Stimulated activated CD4-positive, alpha-beta T cell treated with anti-CD3 and anti-CD28 coated beads, Interleukin-1b, Interleukin-23, amount 100 ng/mL, for 48 hours (primary cell): ENCODE measurements around the gene CLTA.
"Not testable (repeated sequence)": the region's sequence is repeated elsewhere in the genome, so short reads cannot be mapped to it uniquely, and the experiment has no call there.

ENCODE experiments used
- DNase-seq: peaks from one replicate; pipeline ENCODE4 v3.0.0-alpha.2; 2020

CLTA gene

DNA sequence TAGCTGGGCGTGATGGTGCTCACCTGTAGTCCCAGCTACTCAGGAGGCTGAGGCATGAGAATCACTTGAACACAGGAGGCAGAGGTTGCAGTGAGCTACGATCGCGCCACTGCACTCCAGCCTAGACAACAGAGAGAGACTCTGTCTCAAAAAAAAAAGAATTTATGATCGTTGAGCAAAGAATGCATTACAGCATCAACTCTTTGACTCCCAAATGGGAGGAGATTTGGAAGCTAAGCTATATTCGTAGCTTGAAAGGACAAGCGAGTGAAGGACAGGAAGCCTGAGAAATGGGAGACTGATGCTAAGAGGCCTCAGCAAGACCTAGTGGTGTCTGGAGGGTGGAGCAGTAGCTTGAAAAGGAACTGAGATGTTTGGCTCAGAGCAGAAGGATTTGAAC, 31.8 kb upstream of the CLTA start:
- no peak for DNase-seq

DNA sequence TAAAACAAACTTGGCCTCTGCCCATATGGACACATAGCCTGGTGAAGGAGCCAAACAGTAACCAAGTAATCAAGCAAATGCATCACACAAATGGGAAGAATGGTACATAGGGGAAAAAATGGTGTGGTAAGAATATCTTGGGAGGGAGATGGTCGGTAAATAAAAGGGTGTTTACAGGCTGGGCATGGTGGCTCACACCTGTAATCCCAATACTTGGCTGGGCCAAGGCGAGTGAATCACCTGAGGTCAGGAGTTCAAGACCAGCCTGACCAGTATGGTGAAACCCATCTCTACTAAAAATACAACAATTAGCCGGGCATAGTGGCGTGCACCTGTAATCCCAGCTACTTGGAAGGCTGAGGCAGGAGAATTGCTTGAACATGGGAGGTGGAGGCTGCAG, 31.2 kb upstream of the CLTA start:
- DNase-seq, result not testable (repeated sequence)

DNA sequence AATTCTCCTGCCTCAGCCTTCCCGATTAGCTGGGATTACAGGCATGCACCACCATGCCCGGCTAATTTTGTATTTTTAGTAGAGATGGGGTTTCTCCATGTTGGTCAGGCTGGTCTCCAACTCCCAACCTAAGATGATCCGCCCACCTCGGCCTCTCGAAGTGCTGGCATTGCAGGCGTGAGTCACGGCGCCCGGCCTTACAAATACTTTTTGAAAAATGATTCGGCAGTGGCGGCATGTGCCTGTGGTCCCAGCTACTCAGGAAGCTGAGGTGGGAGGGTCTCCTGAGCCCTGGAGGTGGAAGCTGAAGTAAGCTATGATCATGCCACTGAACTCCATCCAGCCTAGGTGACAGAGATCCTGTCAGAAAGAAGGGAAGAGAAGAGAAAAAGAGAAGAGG, 30.6 kb upstream of the CLTA start:
- DNase-seq, result not testable (repeated sequence)

DNA sequence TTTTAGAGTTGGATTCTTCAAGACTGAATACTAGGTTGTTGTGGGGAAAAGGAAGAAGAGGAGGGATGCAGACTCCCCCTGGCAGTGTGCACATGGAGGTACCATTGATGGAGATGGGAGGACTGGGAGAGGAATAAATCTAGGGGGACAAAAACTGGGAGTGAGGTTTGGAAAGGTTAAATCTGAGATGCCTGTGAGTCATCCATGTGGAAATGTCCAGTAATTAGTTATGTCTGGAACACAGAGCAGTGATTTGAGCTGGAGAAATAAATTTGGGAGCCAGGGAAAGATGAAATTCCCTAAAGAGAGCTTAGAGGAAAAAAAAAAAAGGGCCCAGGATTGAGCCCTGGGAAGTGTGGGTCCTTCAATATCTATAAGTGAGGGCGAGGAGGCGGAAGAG, 29.5 kb upstream of the CLTA start:
- no peak for DNase-seq

DNA sequence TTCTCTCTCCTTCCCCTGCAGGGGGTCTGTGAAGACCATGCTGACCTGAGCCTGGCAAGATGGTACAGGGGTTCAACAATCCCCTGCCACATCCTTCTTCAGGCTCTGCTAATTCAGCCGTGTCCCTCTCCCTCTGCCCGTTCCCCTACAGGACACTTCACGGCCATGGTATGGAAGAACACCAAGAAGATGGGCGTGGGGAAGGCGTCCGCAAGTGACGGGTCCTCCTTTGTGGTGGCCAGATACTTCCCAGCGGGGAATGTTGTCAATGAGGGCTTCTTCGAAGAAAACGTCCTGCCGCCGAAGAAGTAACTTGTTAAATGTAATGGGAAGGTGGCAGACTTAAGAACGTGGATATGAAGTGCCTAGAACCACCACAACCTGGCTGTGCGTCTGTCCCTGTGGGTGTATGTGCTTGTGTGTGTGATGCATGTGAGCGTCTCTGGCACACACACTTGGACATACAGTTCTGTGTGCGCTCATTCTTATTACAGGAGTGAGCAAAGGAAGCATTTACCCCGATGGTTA, 28.4 kb upstream of the CLTA start:
- no peak for DNase-seq

DNA sequence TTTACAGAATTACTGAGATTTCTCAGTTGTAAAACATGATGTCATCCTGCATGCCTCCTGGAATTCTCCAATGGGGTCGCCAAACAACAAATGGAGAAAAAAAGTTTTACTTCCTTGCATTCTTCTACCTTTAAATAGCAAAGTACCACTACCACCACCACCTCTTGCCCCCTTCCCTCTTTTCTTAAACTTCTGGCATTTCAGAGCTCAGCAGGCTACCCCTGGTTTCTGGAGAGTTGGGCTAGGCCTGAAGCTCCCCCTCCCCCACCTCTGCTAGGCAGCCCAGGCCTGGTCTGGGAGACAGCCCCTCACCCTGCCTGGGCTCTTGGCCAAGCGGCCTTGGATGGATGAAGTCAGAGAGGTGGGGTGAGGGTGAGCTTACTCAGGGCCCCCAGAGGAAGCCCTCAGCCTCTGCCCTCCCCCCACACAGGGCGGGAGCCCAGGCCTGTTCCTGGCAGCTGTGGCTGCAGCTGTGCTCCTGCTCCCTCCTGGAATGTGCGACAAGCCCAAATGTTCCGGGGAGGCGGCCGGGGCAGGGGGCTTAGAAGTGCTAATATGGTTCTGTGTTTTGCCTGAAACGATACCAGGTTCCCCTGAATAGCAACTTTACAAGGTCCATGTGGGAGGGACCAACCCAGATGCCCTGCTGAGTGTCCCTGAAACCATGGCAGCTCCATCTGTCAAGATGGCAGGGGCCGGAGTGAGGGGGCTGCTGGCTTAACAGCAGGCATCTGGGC, 27.5 kb upstream of the CLTA start:
- no peak for DNase-seq

DNA sequence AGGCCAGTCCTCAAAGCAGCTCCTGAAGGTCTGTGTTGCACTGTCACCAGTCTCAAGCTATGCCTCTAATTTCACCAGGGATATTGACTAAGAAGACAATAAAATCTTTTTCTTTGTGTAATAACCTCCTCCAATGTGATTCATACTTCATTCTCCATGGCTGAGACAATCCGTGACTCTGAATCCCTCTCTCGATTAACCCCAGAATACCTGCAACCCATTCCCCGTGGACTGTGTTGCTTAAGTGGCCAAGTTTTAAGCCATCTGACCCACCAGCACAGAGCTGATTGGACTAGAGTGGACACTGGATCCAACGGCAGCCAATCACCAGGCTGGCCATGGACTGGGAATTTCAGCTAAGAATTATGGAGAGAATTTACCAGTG, 26.9 kb upstream of the CLTA start:
- DNase-seq, result no peak

DNA sequence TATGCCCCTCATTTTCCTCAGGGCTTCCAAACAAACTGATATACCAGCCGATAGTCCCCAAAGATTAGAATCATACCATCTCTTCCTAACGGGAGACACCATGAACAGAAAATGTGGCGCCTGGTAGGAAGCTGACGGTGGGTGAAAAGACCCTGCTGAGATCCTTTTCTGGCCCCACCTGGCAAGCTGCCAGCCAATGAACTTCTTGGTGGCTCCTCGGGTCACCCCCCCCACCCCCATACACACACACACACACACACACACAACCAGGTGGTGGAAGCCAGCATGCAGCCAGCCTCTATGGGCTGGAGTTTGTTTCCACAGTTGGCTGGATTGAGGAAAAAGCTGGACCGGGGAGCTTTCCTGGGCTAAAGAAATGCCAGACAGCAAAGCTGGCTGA, 26.3 kb upstream of the CLTA start:
- no peak for DNase-seq

DNA sequence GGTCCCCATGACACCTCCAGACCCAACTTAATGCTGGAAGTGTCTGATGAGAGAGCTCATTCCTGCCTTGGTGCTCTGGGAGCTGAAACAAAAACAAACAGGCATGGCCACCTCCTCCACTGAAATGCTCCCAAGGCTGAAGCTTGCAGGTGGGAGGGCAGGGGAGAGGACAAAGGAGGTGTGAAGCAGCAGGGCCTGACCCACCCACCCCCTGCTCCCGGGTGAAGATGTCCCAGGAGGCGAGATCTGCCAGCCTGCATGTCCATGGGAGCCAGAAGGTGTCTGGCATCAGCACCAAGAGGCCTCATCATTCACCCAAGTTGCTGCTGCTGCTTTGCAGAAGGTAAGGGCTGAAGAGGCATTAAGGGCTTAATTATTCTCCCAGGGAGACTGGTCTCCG, 25.7 kb upstream of the CLTA start:
- DNase-seq, result no peak

DNA sequence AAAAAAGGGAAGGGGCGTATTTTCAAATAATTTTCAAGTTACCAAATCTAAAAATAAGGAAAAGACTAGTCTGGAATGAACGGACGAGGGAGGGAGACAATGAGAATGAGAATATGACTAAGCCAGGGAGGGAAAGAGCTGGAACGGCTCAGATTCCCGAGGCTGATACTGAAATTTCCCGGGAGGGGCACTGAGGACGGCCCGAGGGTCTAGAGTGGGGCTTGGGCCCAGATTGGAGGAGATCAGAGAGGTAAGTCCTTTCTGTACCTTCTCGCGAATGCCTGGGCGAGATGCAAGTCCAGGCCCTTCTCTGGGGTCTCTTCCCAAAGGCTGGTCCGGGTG, 24.9 kb upstream of the CLTA start:
- no peak for DNase-seq

DNA sequence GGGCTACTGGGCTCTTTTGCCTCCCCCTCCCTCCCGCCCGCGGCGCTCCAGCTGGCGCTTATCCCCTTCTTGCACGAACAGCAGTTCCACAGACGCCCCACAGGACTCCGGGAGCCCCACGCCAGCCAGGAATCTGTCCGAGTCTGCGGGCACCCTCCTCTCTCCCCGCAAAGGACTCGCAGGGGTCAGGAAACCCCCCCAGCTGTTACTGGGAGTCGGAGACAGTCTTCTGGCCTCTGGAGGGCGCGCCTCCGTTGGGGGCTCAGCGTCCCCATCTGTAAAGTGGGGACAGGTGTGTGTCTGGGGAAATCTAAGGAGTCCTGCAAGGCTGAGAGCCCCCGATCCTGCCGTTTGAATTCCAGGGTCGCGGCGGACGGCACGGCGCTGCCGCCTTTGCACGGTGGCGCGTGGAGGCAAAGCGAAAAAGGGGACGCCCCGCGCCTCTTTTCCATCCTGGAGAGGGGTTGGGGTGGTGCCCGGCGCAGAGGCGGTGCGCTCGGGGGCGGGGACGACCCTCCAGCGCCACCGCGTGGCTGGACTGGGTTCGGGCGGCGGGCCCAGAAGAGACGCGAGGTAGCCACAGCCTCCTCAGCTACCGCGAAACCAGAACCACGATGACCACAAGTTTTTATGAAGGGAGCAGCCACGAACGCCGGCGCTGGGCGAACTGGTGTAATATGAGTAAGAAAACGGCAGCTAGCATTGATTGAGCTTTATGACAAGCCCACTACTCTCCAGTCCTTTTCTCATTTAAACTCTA, 24.4 kb upstream of the CLTA start:
- DNase-seq, result peak; percentile 82

DNA sequence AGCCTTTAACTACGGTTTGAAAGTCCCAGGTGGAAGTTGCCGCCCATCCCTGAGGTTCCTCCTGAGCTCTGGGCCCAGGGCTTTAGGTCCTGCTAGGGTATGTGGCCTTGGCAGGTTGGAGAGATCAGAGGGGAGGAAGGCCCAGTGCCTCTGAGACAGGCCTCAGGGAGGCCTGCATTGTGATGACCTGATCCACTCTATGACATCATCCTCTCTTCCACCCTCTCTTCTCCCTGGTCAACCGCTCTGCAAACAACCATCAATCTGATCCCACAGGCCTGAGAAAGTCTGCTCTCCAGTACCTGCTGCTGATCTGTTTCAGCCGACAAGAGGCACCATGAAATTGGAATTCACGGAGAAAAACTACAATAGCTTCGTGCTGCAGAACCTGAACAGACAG, 21.6 kb upstream of the CLTA start, which contains the start of gene CCIN:
Gene CCIN, plus strand, starts transcription at position 223 of the 400 bp plus-strand sequence. Its CDS starts 115 bp downstream, at position 338.
- no peak for DNase-seq

DNA sequence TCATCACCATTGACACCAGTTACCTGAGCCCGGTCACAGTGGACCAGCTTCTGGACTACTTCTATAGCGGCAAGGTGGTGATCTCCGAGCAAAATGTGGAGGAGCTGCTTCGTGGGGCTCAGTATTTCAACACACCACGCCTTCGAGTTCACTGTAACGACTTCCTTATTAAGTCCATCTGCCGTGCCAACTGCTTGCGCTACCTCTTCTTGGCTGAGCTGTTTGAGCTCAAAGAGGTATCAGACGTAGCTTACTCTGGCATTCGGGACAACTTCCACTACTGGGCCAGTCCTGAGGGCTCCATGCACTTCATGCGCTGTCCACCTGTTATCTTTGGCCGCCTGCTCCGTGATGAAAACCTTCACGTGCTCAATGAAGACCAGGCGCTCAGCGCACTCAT, 21.0 kb upstream of the CLTA start:
- DNase-seq, result no peak

DNA sequence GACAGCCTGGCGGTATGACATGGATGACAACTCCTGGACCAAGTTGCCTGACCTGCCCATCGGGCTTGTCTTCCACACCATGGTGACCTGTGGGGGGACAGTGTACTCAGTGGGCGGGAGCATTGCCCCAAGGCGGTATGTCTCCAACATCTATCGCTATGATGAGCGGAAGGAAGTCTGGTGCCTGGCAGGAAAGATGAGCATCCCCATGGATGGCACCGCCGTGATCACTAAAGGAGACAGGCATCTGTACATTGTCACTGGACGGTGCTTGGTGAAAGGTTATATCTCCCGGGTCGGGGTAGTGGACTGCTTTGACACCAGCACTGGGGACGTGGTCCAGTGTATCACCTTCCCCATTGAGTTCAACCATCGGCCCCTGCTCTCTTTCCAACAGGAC, 20.2 kb upstream of the CLTA start:
- DNase-seq, result no peak

DNA sequence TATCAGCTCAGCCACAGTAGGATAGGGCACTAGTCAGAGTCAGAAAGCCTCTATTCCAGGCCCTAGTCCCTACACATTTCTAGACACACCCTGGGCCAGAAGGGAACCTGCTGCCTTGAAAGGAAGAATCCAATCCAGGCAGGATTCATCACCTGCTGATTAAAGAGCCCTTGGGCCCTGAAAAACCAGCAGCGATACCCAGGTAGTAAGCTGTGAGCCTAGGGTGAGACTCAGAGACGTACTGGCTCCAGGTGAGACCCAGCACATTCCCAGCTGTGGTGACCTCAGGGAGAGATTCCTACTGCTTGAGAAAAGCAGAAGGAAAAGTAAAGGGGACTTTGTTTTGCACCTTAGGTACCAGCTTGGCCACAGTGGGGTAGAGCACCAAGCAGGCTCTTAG, 16.9 kb upstream of the CLTA start:
- DNase-seq, result no peak

DNA sequence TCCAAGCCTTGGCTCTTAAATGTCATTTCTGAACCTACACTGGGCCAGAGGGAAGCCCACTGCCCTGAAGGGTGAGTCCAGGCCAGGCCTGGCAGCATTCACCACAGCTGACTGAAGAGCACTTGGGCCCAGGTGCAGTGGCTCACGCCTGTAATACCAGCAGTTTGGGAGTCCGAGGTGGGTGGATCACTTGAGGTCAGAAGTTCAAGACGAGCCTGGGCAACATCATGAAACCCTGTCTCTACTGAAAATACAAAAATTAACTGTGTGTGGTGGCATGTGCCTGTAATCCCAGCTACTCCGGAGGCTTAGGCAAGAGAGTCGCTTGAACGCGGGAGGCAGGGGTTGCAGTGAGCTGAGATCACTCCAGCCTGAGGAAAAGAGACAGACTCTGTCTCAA, 16.4 kb upstream of the CLTA start:
- DNase-seq, result no peak

DNA sequence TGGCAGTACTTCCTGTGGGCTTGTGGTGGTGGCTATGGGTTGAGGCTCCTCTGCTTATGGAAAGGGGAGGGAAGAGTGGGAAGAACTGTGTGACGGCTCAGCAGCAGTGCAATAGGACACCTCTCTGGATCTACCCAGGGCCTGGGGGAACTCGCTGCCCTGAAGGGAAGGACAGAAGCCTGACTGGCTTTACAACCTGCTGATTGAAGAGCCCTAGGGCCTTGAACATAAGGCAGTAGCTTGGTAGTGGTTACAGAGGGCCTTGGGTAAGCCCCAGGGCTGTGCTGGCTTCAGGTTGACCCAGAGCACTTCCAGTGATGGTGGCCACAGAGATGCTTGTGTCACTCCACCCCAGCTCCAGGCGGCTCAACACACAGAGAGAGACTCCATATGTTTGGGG, 16.0 kb upstream of the CLTA start:
- DNase-seq, result no peak

DNA sequence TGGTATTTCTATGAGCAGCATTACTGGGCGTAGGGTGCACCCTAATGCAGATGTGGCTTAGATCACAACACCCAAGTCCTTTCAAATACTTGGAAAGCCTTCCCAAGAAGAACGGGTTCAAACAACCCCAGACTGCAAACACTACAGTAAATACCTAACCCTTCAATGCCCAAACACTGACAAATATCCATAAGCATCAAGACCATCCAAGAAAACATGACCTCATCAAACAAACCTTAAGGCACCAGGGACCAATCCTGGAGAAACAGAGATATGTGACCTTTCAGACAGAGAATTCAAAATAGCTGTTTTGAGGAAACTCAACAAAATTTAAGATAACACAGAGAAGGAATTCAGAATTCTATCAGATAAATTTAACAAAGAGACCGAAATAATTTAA, 15.5 kb upstream of the CLTA start:
- DNase-seq, result not testable (repeated sequence)

DNA sequence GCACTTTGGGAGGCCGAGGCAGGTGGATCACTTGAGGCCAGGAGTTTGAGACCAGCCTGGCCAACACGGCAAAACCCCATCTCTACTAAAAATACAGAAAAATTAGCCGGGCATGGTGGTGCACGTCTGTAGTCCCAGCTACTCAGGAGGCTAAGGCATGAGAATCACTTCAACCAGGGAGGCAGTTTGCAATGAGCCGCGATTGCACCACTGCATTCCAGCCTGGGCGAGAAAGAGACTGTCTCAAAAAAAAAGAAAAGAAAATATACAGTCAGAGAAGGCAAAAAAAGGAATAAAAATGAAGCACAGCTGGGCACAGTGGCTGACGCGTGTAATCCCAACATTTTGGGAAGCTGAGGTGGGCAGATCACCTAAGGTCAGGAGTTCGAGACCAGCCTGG, 14.2 kb upstream of the CLTA start:
- DNase-seq, result not testable (repeated sequence)

DNA sequence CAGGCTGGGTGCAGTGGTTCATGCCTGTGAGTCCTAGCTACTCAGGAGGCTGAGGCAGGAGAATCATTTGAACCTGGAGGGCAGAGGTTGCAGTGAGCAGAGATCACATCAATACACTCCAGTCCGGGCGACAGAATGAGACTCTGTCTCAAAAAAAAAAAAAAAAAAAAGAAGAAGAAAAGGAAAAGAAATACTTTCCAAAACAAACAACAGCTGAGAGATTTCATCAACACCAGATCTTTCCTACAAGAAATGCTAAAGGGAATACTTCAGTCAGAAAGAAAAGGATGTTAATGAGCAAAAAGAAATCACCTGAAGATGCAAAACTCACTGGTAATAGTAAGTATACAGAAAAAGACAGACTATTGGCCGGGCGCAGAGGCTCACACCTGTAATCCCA, 13.2 kb upstream of the CLTA start:
- no peak for DNase-seq

DNA sequence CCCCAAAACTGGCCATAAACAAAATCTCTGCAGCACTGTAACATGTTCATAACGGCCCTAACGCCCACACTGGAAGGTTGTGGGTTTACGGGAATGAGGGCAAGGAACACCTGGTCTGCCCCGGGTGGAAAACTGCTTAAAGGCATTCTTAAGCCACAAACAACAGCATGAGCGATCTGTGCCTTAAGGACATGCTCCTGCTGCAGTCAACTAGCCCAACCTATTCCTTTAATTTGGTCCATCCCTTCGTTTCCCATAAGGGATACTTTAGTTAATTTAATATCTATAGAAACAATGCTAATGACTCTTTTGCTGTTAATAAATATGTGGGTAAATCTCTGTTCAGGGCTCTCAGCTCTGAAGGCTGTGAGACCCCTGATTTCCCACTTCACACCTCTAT, 10.5 kb upstream of the CLTA start:
- DNase-seq, result not testable (repeated sequence)

DNA sequence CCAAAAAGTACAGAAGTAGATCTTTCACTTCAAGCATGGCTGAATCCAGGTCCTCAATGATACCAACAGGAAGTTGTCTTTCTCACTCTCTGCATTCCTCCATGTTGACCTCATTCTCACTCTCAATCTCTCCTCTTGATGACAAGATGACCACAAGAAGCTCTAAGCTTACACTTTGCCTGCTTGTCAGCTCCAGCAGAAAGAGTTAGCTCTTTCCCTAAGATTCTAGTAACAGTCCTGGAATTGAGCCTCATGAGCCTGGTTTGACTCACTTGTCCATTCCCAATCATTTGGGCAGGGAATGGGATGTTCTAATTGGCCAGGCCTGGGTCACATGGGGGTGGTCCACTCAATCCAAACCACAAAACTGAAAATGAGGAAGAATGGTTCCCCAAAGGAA, 3.3 kb upstream of the CLTA start:
- DNase-seq, result no peak

DNA sequence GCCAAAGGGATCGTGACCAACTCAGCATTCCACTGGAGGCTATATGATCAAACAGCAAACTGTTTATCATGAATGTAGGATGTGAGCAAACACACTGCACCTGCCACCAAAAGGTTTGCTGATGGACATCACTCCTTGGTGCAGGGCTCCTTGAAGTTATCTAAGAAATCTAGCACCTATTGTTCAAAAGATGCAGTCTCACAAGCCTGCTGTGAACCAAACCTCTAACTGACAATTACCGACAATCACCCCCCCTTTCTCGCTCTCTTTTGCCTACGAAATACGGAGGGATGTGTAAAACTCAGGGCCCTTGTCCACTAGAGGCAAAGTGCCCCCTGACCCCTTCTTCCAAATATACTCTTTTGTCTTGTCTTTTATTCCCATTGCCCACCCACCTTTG, 2.5 kb upstream of the CLTA start:
- DNase-seq, result no peak

DNA sequence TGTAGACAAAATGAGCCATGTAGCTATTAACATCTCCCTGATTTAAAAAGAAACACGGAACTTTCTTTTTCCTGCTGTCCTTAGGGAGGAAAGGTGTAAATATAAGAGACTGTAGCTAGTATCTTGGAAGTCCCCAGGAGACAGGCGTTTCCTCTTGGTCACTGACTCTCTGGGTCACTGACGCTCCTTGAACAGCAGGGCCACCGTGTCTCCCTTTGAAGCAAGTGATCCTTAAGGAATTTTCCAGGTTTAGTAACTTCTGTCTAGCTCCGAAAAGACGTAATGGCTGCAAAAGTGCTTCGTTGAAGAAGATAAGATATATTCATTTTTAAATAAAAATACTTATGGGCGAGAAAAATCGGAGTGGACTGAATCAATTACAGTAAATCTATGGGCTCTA, 745 bp upstream of the CLTA start:
- no peak for DNase-seq

DNA sequence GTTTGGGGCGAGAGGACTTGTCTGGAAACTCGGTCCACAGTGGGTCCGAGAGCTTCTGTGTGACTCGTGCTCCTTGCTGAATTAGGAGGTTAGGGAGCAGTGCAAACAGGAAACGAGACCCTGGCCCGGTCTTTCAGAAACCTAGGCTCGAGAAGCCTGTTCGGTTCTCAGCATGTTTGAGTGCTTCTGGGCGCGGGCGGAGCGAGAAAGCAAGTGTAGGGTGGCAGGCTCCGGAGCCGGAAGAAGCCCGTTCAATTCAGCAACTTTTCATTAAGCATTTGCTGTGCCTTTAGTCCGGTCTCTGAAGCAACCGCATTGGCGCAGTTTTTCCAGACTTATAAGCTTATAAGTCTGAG, 547 bp downstream of the CLTA start:
- peak; percentile 38 for DNase-seq
